GM23338 (cell line): ENCODE data around the gene ADA. TPM values are rescaled to one million over a fixed set of nuclear protein-coding genes. Genes with fewer than 3 reads are reported as not detected.
A peak's percentile ranks its signal among the peaks of the same experiment; 100 is the strongest.

Experiments
- ATAC-seq: fragments of 200-7000 bp; cut with Tn5 transposase; 3 replicates; pipeline ENCODE4 v1.9.1; 2020
- DNase-seq: peaks from one replicate; pipeline ENCODE4 v3.0.0-alpha.2; 2015; ENCODE audit warnings: low spot score
- H2AFZ ChIP-seq: fragments of 200-600 bp; sonication (generic); 2 replicates; pipeline ENCODE4 v1.8.0; 2016; ENCODE audit warnings: antibody characterized with exemption, mild to moderate bottlenecking, moderate library complexity
- H3F3A ChIP-seq: fragments of 200-600 bp; sonication (generic); replicated peaks from 2 replicates; pipeline ENCODE4 v1.8.0; 2017; ENCODE audit warnings: antibody characterized with exemption, mixed run types, low read depth
- H3K27ac ChIP-seq: fragments of 200-600 bp; sonication (generic); 2 replicates; pipeline ENCODE4 v1.6.1; 2016; ENCODE audit warnings: low read depth
- H3K27me3 ChIP-seq: fragments of 200-600 bp; sonication (generic); 2 replicates; pipeline ENCODE4 v1.8.0; 2016; ENCODE audit warnings: mild to moderate bottlenecking, mixed run types, moderate library complexity; ENCODE audit not compliant: insufficient read depth
- H3K36me3 ChIP-seq: fragments of 200-600 bp; sonication (generic); 2 replicates; pipeline ENCODE4 v1.8.0; 2016; ENCODE audit warnings: mild to moderate bottlenecking; ENCODE audit not compliant: insufficient read depth
- H3K4me1 ChIP-seq: fragments of 200-600 bp; sonication (generic); 2 replicates; pipeline ENCODE4 v1.8.0; 2016; ENCODE audit warnings: mild to moderate bottlenecking, moderate library complexity; ENCODE audit not compliant: insufficient read depth
- H3K4me2 ChIP-seq: fragments of 200-600 bp; sonication (generic); 2 replicates; pipeline ENCODE4 v1.7.1; 2017; ENCODE audit warnings: mixed run types
- H3K4me3 ChIP-seq: fragments of 200-600 bp; sonication (generic); 2 replicates; pipeline ENCODE4 v1.6.1; 2016; ENCODE audit warnings: mixed run types
- H3K79me2 ChIP-seq: fragments of 200-600 bp; sonication (generic); replicated peaks from 2 replicates; pipeline ENCODE4 v1.8.0; 2017; ENCODE audit warnings: mild to moderate bottlenecking; ENCODE audit not compliant: insufficient read depth
- H3K9me2 ChIP-seq: fragments of 200-600 bp; sonication (generic); 2 replicates; pipeline ENCODE4 v1.8.0; 2017; ENCODE audit not compliant: insufficient read depth
- H4K20me1 ChIP-seq: fragments of 200-600 bp; sonication (generic); replicated peaks from 2 replicates; pipeline ENCODE4 v1.8.0; 2017; ENCODE audit warnings: mild to moderate bottlenecking; ENCODE audit not compliant: insufficient read depth
- H3K27ac Mint-ChIP-seq: 2 replicates; pipeline ENCODE4 v1.8.0; 2020; ENCODE audit warnings: inconsistent platforms, mild to moderate bottlenecking, moderate library complexity, mixed read lengths
- H3K27me3 Mint-ChIP-seq: 3 replicates; pipeline ENCODE4 v1.8.0; 2022; ENCODE audit warnings: low read depth, mild to moderate bottlenecking, moderate library complexity, mixed read lengths, inconsistent platforms; ENCODE audit not compliant: insufficient read depth, poor library complexity
- H3K36me3 Mint-ChIP-seq: 3 replicates; pipeline ENCODE4 v1.8.0; 2021; ENCODE audit warnings: low read depth, mild to moderate bottlenecking, inconsistent platforms, moderate library complexity, mixed read lengths
- H3K4me1 Mint-ChIP-seq: 3 replicates; pipeline ENCODE4 v1.8.0; 2020; ENCODE audit warnings: mild to moderate bottlenecking, inconsistent platforms, mixed read lengths
- H3K4me3 Mint-ChIP-seq: 3 replicates; pipeline ENCODE4 v1.8.0; 2021; ENCODE audit warnings: moderate library complexity, mild to moderate bottlenecking, inconsistent platforms, mixed read lengths
- H3K9me3 Mint-ChIP-seq: 3 replicates; pipeline ENCODE4 v1.8.0; 2020; ENCODE audit warnings: moderate library complexity, mild to moderate bottlenecking, inconsistent platforms, mixed read lengths
- CREB1 ChIP-seq: fragments of 250-450 bp; sonication (Bioruptor Pico); IDR thresholded peaks from 2 replicates; pipeline ENCODE4 v1.5.0; 2020; ENCODE audit warnings: low read depth, mild to moderate bottlenecking, moderate library complexity
- CTCF ChIP-seq, 2 experiments: fragments of 200-600 bp in 1 of 2; sonication (generic) in 1 of 2; conservative IDR thresholded peaks; 2 replicates each; pipeline versions ENCODE4 v1.5.1 to v1.6.1; 2016 to 2017; ENCODE audit warnings: antibody characterized with exemption in 2 of 2, low read depth in 2 of 2, mild to moderate bottlenecking in 2 of 2, moderate library complexity in 1 of 2
- ETS1 ChIP-seq: IDR thresholded peaks from 2 replicates; pipeline ENCODE4 v1.6.1; 2016; ENCODE audit warnings: antibody characterized with exemption
- EZH2 ChIP-seq: fragments of 200-600 bp; sonication (generic); IDR thresholded peaks from one replicate; pipeline ENCODE4 v1.8.0; 2017; ENCODE audit warnings: antibody characterized with exemption, mild to moderate bottlenecking, low read depth; ENCODE audit not compliant: unreplicated experiment
- EZH2phosphoT487 ChIP-seq: fragments of 200-600 bp; sonication (generic); IDR thresholded peaks from one replicate; pipeline ENCODE4 v1.8.1; 2018; ENCODE audit warnings: antibody characterized with exemption; ENCODE audit not compliant: unreplicated experiment
- JUNB ChIP-seq: IDR thresholded peaks from one replicate; pipeline ENCODE4 v1.6.1; 2016; ENCODE audit warnings: antibody characterized with exemption; ENCODE audit not compliant: unreplicated experiment
- NANOG ChIP-seq: IDR thresholded peaks from 2 replicates; pipeline ENCODE4 v1.6.1; 2016; ENCODE audit warnings: antibody characterized with exemption, borderline replicate concordance
- POLR2AphosphoS5 ChIP-seq: IDR thresholded peaks from 2 replicates; pipeline ENCODE4 v1.6.1; 2016; ENCODE audit warnings: antibody characterized with exemption, low read depth
- REST ChIP-seq: IDR thresholded peaks from one replicate; pipeline ENCODE4 v1.6.1; 2018; ENCODE audit warnings: antibody characterized with exemption; ENCODE audit not compliant: unreplicated experiment
- STAT1 ChIP-seq: IDR thresholded peaks from one replicate; pipeline ENCODE4 v1.6.1; 2016; ENCODE audit warnings: antibody characterized with exemption; ENCODE audit not compliant: unreplicated experiment
- ZNF114 ChIP-seq: fragments of 250-450 bp; sonication (Bioruptor Pico); IDR thresholded peaks from 2 replicates; pipeline ENCODE4 v1.5.0; 2020; ENCODE audit warnings: mild to moderate bottlenecking, moderate library complexity
- ZNF331 ChIP-seq: fragments of 250-450 bp; sonication (Bioruptor Pico); IDR thresholded peaks from 2 replicates; pipeline ENCODE4 v1.5.0; 2020; ENCODE audit warnings: low read depth, mild to moderate bottlenecking, moderate library complexity
- polyA plus RNA-seq: library from polyadenylated mRNA; unstranded; fragments of >200 nt; fragmentation: Nextera tagmentation; extraction: Ambion mirVana; gene quantifications from 2 replicates; pipeline ENCODE4 v1.2.1, GENCODE V29; 2016
- total RNA-seq: library from RNA; depleted of rRNA; stranded (reverse); fragments of >200 nt; shearing (Covaris generic); gene quantifications from 2 replicates; pipeline ENCODE4 v1.2.3, GENCODE V29; 2014
- TF ChIP-seq, protein P1 (sequence below): fragments of 250-450 bp; sonication (Bioruptor Pico); IDR thresholded peaks from 2 replicates; pipeline ENCODE4 v1.5.0; 2020; ENCODE audit warnings: mild to moderate bottlenecking, moderate library complexity

ADA gene
- total and polyA plus RNA-seq, 2 experiments from 2014 or later = 15.8 to 16.2 TPM

- Mint-ChIP-seq H3K27ac (no peak overlapping the region), H3K4me3 (no peak overlapping the region), H3K36me3 (no peaks in the 10 kb centered on the region), H3K4me1 (peaks cover 34% of the 10 kb centered on the region), H3K27me3 (peaks cover 12% of the 10 kb centered on the region), H3K9me3 (no peaks in the 10 kb centered on the region)
- H3K4me1 ChIP-seq = peaks cover 18% of the 10 kb centered on the region; the same call in 1 of the 2 replicates
- no peak for DNase-seq
- no peaks in the 10 kb centered on the region; the same call in 1 of the 2 replicates for H3K27me3 ChIP-seq
- H3F3A ChIP-seq = no peaks in the 10 kb centered on the region
- no peaks in the 10 kb centered on the region for H3K36me3 ChIP-seq
- H3K79me2 ChIP-seq = no peaks in the 10 kb centered on the region
- no peak overlapping the region for H3K4me3 ChIP-seq
- no peaks in the 10 kb centered on the region for H4K20me1 ChIP-seq
- TF ChIP-seq CREB1 (CRISPR knock-in tag) (no peak), EZH2 (no peak), CTCF (conservative IDR thresholded peaks at IDR 0.05; ENCODE audit: low read depth in 2 of 2) (no peak), STAT1 (no peak), EZH2phosphoT487 (no peak), NANOG (no peak), ETS1 (no peak), ZNF331 (CRISPR knock-in tag) (no peak), ZNF114 (CRISPR knock-in tag) (no peak), POLR2AphosphoS5 (no peak), JUNB (no peak), REST (no peak)
- TF ChIP-seq, protein P1, sequence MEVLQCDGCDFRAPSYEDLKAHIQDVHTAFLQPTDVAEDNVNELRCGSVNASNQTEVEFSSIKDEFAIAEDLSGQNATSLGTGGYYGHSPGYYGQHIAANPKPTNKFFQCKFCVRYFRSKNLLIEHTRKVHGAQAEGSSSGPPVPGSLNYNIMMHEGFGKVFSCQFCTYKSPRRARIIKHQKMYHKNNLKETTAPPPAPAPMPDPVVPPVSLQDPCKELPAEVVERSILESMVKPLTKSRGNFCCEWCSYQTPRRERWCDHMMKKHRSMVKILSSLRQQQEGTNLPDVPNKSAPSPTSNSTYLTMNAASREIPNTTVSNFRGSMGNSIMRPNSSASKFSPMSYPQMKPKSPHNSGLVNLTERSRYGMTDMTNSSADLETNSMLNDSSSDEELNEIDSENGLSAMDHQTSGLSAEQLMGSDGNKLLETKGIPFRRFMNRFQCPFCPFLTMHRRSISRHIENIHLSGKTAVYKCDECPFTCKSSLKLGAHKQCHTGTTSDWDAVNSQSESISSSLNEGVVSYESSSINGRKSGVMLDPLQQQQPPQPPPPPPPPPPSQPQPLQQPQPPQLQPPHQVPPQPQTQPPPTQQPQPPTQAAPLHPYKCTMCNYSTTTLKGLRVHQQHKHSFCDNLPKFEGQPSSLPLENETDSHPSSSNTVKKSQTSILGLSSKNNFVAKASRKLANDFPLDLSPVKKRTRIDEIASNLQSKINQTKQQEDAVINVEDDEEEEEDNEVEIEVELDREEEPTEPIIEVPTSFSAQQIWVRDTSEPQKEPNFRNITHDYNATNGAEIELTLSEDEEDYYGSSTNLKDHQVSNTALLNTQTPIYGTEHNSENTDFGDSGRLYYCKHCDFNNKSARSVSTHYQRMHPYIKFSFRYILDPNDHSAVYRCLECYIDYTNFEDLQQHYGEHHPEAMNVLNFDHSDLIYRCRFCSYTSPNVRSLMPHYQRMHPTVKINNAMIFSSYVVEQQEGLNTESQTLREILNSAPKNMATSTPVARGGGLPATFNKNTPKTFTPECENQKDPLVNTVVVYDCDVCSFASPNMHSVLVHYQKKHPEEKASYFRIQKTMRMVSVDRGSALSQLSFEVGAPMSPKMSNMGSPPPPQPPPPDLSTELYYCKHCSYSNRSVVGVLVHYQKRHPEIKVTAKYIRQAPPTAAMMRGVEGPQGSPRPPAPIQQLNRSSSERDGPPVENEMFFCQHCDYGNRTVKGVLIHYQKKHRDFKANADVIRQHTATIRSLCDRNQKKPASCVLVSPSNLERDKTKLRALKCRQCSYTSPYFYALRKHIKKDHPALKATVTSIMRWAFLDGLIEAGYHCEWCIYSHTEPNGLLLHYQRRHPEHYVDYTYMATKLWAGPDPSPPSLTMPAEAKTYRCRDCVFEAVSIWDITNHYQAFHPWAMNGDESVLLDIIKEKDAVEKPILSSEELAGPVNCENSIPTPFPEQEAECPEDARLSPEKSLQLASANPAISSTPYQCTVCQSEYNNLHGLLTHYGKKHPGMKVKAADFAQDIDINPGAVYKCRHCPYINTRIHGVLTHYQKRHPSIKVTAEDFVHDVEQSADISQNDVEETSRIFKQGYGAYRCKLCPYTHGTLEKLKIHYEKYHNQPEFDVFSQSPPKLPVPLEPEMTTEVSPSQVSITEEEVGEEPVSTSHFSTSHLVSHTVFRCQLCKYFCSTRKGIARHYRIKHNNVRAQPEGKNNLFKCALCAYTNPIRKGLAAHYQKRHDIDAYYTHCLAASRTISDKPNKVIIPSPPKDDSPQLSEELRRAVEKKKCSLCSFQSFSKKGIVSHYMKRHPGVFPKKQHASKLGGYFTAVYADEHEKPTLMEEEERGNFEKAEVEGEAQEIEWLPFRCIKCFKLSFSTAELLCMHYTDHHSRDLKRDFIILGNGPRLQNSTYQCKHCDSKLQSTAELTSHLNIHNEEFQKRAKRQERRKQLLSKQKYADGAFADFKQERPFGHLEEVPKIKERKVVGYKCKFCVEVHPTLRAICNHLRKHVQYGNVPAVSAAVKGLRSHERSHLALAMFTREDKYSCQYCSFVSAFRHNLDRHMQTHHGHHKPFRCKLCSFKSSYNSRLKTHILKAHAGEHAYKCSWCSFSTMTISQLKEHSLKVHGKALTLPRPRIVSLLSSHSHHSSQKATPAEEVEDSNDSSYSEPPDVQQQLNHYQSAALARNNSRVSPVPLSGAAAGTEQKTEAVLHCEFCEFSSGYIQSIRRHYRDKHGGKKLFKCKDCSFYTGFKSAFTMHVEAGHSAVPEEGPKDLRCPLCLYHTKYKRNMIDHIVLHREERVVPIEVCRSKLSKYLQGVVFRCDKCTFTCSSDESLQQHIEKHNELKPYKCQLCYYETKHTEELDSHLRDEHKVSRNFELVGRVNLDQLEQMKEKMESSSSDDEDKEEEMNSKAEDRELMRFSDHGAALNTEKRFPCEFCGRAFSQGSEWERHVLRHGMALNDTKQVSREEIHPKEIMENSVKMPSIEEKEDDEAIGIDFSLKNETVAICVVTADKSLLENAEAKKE (CRISPR knock-in tag) = no peak
- H2AFZ ChIP-seq = no peak overlapping the region
- H3K27ac ChIP-seq = no peak overlapping the region
- H3K9me2 ChIP-seq = no peaks in the 10 kb centered on the region
- H3K4me2 ChIP-seq = peak overlapping the region; percentile 58; the same call in 1 of the 2 replicates
- ATAC-seq = no peak; the same call in 2 of the 3 replicates
Observed at GRCh38 chr20:44597516-44597915, 54.0 kb downstream of the ADA start.
